Endodermal cell (in vitro differentiated cells): ENCODE results near the gene HSPE1. TPM values are rescaled to one million over a fixed set of nuclear protein-coding genes. Genes with fewer than 3 reads are reported as not detected.

ENCODE experiments used
- DNase-seq: peaks from one replicate; pipeline ENCODE4 v3.0.0-alpha.2; 2017
- H3K27ac ChIP-seq: 2 replicates; pipeline ENCODE4 v1.5.1; 2013; ENCODE audit warnings: mild to moderate bottlenecking, low read depth, low read length, moderate library complexity
- H3K27me3 ChIP-seq: 2 replicates; pipeline ENCODE4 v1.6.1; 2013; ENCODE audit warnings: mild to moderate bottlenecking, low read length, moderate library complexity; ENCODE audit not compliant: insufficient read depth, control insufficient read depth, poor library complexity, severe bottlenecking
- H3K36me3 ChIP-seq: 2 replicates; pipeline ENCODE4 v1.7.0; 2013; ENCODE audit warnings: mild to moderate bottlenecking, low read length, moderate library complexity; ENCODE audit not compliant: control insufficient read depth, insufficient read depth
- H3K4me1 ChIP-seq: one replicate; pipeline ENCODE4 v1.7.0; 2013; ENCODE audit warnings: low read length; ENCODE audit not compliant: control insufficient read depth, insufficient read depth
- H3K4me3 ChIP-seq: 2 replicates; pipeline ENCODE4 v1.5.1; 2013; ENCODE audit warnings: mild to moderate bottlenecking, low read length, moderate library complexity
- H3K9ac ChIP-seq: 2 replicates; pipeline ENCODE4 v1.6.1; 2013; ENCODE audit warnings: mild to moderate bottlenecking, low read length, moderate library complexity; ENCODE audit not compliant: poor library complexity, severe bottlenecking; ENCODE audit errors: extremely low read depth
- H3K9me3 ChIP-seq: 2 replicates; pipeline ENCODE4 v1.6.1; 2013; ENCODE audit warnings: mild to moderate bottlenecking, low read length, moderate library complexity; ENCODE audit not compliant: control insufficient read depth
- H3K27ac Mint-ChIP-seq: 2 replicates; pipeline ENCODE4 v1.8.0; 2020; ENCODE audit warnings: mixed read lengths
- H3K27me3 Mint-ChIP-seq: 2 replicates; pipeline ENCODE4 v1.8.0; 2021; ENCODE audit warnings: mild to moderate bottlenecking, mixed read lengths; ENCODE audit not compliant: insufficient read depth
- H3K36me3 Mint-ChIP-seq: 2 replicates; pipeline ENCODE4 v1.8.0; 2020; ENCODE audit warnings: low read depth, mixed read lengths
- H3K4me1 Mint-ChIP-seq: 2 replicates; pipeline ENCODE4 v1.8.0; 2020; ENCODE audit warnings: mixed read lengths
- H3K4me3 Mint-ChIP-seq: 2 replicates; pipeline ENCODE4 v1.8.0; 2020; ENCODE audit warnings: mild to moderate bottlenecking, moderate library complexity, mixed read lengths
- H3K9me3 Mint-ChIP-seq: 2 replicates; pipeline ENCODE4 v1.8.0; 2020; ENCODE audit warnings: mild to moderate bottlenecking, mixed read lengths
- WGBS, 2 experiments: methylation state at CpG; one replicate each; pipeline versions ENCODE4 v1.1.5 to v1.1.7; 2013; ENCODE audit warnings: missing lambda C conversion rate in 2 of 2, mixed read lengths in 1 of 2; ENCODE audit not compliant: insufficient coverage in 1 of 2, insufficient read length in 1 of 2; 5-methylcytosine and 5-hydroxymethylcytosine counted together
- total RNA-seq, 2 donors: library from RNA; stranded (reverse); fragmentation: NEBNext Ultra II Directional in 1 of 2; extraction: Animal tissue kit (Norgen Biotek cat#: 25700) in 1 of 2; gene quantifications; 2 replicates in 1 of 2; 3 replicates in 1 of 2; pipeline ENCODE4 v1.2.1, GENCODE V29; 2021
- TF ChIP-seq, protein P1 (sequence below): fragments of 200-600 bp; sonication (generic); conservative IDR thresholded peaks from 2 replicates; pipeline ENCODE4 v1.5.0; 2021; ENCODE audit warnings: antibody characterized with exemption, mild to moderate bottlenecking

The HSPE1 gene
- total RNA-seq, 2 donors from 2014 or later = 198 to 218 TPM

DNA sequence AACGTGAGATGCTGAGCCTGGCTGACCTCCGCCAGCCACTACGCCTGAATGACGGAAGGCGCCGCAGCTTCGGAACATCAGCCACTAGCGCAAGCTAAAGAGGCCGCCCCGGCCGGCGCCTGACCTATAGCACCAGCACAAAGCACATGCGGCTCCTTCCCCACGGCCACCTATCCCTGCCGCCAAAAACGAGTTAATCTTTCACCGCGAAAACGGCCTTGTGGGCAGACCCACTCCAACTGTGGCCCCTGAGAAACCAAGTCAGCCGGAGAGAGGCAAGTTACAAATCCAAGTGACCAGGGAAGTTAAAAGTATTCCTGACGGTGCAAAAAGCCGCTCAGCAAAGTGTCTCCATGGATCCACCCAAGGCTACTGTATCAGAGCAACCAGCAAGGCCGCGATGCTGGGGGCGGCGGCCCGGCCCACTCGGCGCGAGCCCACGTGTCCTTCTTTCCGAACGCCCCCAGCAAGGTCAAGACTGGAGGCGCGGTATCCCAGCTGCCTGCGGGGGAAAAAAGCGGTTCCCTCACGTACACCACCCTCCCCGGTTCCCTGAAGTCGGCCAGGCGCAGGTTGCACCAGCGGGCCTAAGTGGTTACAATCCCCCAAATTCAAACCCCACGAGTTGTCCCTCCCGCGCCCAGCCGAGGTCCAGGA, 1.1 kb upstream of the HSPE1 start:
- 0% methylated on average over 29 to 46 of the region's 46 CpGs for WGBS, 2 experiments
- Mint-ChIP-seq H3K4me1 (peaks cover 37% of the 10 kb centered on the region), H3K9me3 (no peaks in the 10 kb centered on the region), H3K27me3 (no peaks in the 10 kb centered on the region), H3K4me3 (peak overlapping the region; percentile 97), H3K36me3 (peaks cover 73% of the 10 kb centered on the region), H3K27ac (peak overlapping the region; percentile 99)
- peak overlapping the region; percentile 99 for H3K27ac ChIP-seq
- no peaks in the 10 kb centered on the region for H3K9me3 ChIP-seq
- no peaks in the 10 kb centered on the region for H3K27me3 ChIP-seq
- TF ChIP-seq, protein P1, sequence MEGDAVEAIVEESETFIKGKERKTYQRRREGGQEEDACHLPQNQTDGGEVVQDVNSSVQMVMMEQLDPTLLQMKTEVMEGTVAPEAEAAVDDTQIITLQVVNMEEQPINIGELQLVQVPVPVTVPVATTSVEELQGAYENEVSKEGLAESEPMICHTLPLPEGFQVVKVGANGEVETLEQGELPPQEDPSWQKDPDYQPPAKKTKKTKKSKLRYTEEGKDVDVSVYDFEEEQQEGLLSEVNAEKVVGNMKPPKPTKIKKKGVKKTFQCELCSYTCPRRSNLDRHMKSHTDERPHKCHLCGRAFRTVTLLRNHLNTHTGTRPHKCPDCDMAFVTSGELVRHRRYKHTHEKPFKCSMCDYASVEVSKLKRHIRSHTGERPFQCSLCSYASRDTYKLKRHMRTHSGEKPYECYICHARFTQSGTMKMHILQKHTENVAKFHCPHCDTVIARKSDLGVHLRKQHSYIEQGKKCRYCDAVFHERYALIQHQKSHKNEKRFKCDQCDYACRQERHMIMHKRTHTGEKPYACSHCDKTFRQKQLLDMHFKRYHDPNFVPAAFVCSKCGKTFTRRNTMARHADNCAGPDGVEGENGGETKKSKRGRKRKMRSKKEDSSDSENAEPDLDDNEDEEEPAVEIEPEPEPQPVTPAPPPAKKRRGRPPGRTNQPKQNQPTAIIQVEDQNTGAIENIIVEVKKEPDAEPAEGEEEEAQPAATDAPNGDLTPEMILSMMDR = no peak
- peak overlapping the region; percentile 88 for H3K4me3 ChIP-seq
- DNase-seq = peak; percentile 76
- peaks cover 14% of the 10 kb centered on the region for H3K4me1 ChIP-seq
- peaks cover 68% of the 10 kb centered on the region for H3K36me3 ChIP-seq
- H3K9ac ChIP-seq = peak overlapping the region; percentile 84

DNA sequence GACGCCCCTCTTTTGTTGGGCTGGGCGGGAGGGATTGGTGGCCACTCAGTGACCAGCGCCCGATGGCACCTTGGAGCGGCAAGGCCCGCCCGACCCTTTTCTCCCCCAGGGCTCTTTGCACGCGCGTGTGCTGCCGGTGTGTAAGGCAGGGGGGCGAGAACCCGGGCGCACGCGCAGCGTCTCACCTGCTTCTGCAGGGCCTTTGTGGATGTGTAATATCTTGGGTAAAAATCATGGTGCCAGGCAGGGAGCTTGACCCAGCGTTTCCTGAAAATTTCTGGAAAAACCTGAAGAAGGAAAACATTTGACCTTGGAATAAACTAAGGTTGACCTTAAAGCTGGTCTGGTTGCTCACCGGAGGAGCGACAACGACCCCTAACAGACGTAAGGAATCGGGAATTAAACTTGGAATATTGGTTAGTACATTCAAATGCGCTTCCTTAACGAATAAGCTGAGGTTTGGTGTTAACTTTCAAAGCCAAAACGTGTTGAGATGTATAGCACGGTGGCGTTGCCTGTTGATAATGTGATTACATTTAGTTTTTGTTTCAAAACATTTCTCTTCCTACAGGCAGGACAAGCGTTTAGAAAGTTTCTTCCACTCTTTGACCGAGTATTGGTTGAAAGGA, 438 bp downstream of the HSPE1 start:
- Mint-ChIP-seq H3K27me3 (no peaks in the 10 kb centered on the region), H3K27ac (peak overlapping the region; percentile 97), H3K9me3 (no peaks in the 10 kb centered on the region), H3K36me3 (peaks cover 66% of the 10 kb centered on the region), H3K4me3 (peak overlapping the region; percentile 97), H3K4me1 (peaks cover 37% of the 10 kb centered on the region)
- Histone ChIP-seq H3K9me3 (no peaks in the 10 kb centered on the region), H3K4me1 (peaks cover 14% of the 10 kb centered on the region), H3K9ac (peak overlapping the region; percentile 84), H3K4me3 (peak overlapping the region; percentile 88), H3K27me3 (no peaks in the 10 kb centered on the region), H3K36me3 (peaks cover 61% of the 10 kb centered on the region), H3K27ac (peak overlapping the region; percentile 99)
- no peak for DNase-seq
- TF ChIP-seq, protein P1 = no peak
- 0 to 2% methylated on average over 11 to 30 of the region's 30 CpGs for WGBS, 2 experiments

DNA sequence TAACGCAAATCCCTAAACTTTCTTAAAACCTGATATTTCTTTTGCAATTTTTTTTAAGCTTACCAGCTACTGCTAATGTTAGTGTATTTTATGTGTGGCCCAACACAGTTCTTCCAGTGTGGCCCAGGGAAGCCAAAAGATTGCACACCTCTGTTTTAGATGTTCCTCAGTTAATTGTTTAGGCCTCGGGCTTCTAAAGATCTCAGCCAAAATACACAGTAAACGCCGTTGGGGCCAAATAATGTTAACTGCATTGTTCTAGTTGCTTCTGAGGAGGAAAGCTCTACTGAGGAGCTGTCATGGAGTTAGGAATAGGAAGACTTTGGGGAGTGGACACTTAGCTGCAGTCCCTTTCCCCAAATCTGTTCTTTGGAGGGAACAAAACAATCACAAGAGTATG, 2.0 kb downstream of the HSPE1 start:
- Mint-ChIP-seq H3K4me3 (peak overlapping the region; percentile 97), H3K9me3 (no peaks in the 10 kb centered on the region), H3K27me3 (no peaks in the 10 kb centered on the region), H3K27ac (peak overlapping the region; percentile 46), H3K36me3 (peaks cover 50% of the 10 kb centered on the region), H3K4me1 (peaks cover 27% of the 10 kb centered on the region)
- no peak overlapping the region for H3K27ac ChIP-seq
- H3K27me3 ChIP-seq = no peaks in the 10 kb centered on the region
- WGBS, 2 experiments = 82 to 87% methylated on average over 3 to 4 of the region's 4 CpGs
- TF ChIP-seq, protein P1 = no peak
- no peaks in the 10 kb centered on the region for H3K9me3 ChIP-seq
- H3K4me3 ChIP-seq = peak overlapping the region; percentile 88
- DNase-seq = no peak
- H3K9ac ChIP-seq = no peak overlapping the region
- peaks cover 52% of the 10 kb centered on the region for H3K36me3 ChIP-seq
- peaks cover 14% of the 10 kb centered on the region for H3K4me1 ChIP-seq
